ENCODE data around the gene RAP1GDS1. TPM values are rescaled to one million over a fixed set of nuclear protein-coding genes. Genes with fewer than 3 reads are reported as not detected.

Gene RAP1GDS1
- total and polyA plus RNA-seq, 2 of the 4 experiments (the other 2 are of a cell fraction), result 29.0 to 85.1 TPM

DNA sequence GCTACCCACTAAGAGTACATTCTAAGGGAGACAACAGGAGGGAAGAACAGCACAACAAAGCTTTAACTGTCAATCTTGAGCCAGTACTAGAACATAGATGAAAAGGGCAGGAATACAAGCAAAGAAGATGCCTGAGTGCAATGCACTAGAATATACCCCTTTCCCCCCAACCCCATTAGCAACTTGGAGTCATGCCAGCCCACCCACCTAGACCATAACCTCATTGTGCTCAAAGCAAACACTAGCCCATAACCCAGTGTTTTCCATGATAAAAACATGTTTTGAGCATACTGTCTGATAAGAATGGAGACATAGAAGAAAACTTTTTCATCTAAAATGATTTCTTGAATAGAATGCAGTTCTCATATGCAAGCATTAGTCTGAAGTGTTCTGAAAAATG lies 183.2 kb downstream of the RAP1GDS1 start:
- no peak overlapping the region for H2AK5ac ChIP-seq (ENCODE audit: low read depth, low read length)
- no peaks in the 10 kb centered on the region for H4K20me1 ChIP-seq (ENCODE audit: insufficient read depth, low read length)
- no peak overlapping the region for H2AFZ ChIP-seq (replicated peaks; ENCODE audit: low read length, poor library complexity)
- no peak overlapping the region for H3K23ac ChIP-seq (ENCODE audit: low read depth, low read length)
- no peak overlapping the region for H3K4me2 ChIP-seq (ENCODE audit: low read depth, low read length)
- H4K5ac ChIP-seq (ENCODE audit: low read depth, low read length), result no peak overlapping the region
- TF ChIP-seq RFX5 (IDR thresholded peaks at IDR 0.05; ENCODE audit: low read depth, low read length) (no peak), MXI1 (IDR thresholded peaks at IDR 0.05; ENCODE audit: borderline replicate concordance, low read depth, low read length) (no peak), SMC3 (IDR thresholded peaks at IDR 0.05; ENCODE audit: low read depth, low read length) (no peak), CHD1 (IDR thresholded peaks at IDR 0.05; ENCODE audit: low read depth, low read length) (no peak)
- TF ChIP-seq, protein P1, sequence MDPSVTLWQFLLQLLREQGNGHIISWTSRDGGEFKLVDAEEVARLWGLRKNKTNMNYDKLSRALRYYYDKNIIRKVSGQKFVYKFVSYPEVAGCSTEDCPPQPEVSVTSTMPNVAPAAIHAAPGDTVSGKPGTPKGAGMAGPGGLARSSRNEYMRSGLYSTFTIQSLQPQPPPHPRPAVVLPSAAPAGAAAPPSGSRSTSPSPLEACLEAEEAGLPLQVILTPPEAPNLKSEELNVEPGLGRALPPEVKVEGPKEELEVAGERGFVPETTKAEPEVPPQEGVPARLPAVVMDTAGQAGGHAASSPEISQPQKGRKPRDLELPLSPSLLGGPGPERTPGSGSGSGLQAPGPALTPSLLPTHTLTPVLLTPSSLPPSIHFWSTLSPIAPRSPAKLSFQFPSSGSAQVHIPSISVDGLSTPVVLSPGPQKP (IDR thresholded peaks at IDR 0.05; ENCODE audit: borderline replicate concordance, low read depth, low read length), result no peak
- H3K79me1 ChIP-seq (ENCODE audit: low read depth in 1 of 2, low read length in 2 of 2), result no peaks in the 10 kb centered on the region; a peak in 1 of 4 replicates
- no peak overlapping the region for H2BK20ac ChIP-seq (ENCODE audit: low read depth, low read length)
- H4K8ac ChIP-seq (ENCODE audit: low read depth in 2 of 2, low read length in 2 of 2), result no peak overlapping the region
- no peaks in the 10 kb centered on the region for H3K27me3 ChIP-seq (ENCODE audit: control insufficient read depth, insufficient read depth, low read length)
- dilution Hi-C loops (cut with HindIII; ENCODE audit: low sequenced_read_pairs, unreplicated experiment), result no loop called here
- no peak overlapping the region for H2BK120ac ChIP-seq (ENCODE audit: low read depth, low read length)
- H2AK9ac ChIP-seq (replicated peaks; ENCODE audit: low read depth, low read length, poor library complexity), result no peak overlapping the region
- H3K4me3 ChIP-seq (ENCODE audit: insufficient read depth, low read depth, low read length), result no peak overlapping the region
- peaks cover 12% of the 10 kb centered on the region for H3K36me3 ChIP-seq (ENCODE audit: control insufficient read depth, insufficient read depth, low read length)
- H3K56ac ChIP-seq (ENCODE audit: extremely low read depth, insufficient read depth, low read length), result no peak overlapping the region
- ChIA-PET POLR2A (ENCODE audit: unreplicated experiment) (no interaction called here), CTCF (no interaction called here)
- H3K18ac ChIP-seq (ENCODE audit: low read depth, low read length), result no peak overlapping the region
- H4K91ac ChIP-seq (ENCODE audit: insufficient read depth, low read depth, low read length), result no peak overlapping the region
- intact Hi-C loops (cut with micrococcal nuclease), result no loop called here
- H3K4me1 ChIP-seq (ENCODE audit: control insufficient read depth, insufficient read depth, low read length), result peaks cover 5% of the 10 kb centered on the region
- DNase-seq (no peak), ATAC-seq (ENCODE audit: low read depth) (no peak)
- no peak overlapping the region for H3K14ac ChIP-seq (replicated peaks; ENCODE audit: low read depth, low read length)
- no peak overlapping the region for H3K27ac ChIP-seq (ENCODE audit: insufficient read depth, low read length)
- H3K9me3 ChIP-seq (ENCODE audit: control insufficient read depth, insufficient read depth, low read length), result no peaks in the 10 kb centered on the region
- no peak overlapping the region for H3K4ac ChIP-seq (ENCODE audit: low read depth, low read length)
- H2BK15ac ChIP-seq (ENCODE audit: low read depth, low read length), result no peak overlapping the region
- H3K9me1 ChIP-seq (ENCODE audit: insufficient read depth, low read length), result peaks cover 6% of the 10 kb centered on the region; the same call in 1 of the 2 replicates
- in situ Hi-C loops (cut with MboI; ENCODE audit: low sequenced_read_pairs), result no loop called here
- BruUV-seq (replicated peaks), result no TSS peak
- no peak overlapping the region for H3K9ac ChIP-seq (ENCODE audit: low read depth, low read length)
- H2BK5ac ChIP-seq (ENCODE audit: low read depth, low read length, poor library complexity, severe bottlenecking), result no peak overlapping the region

Measured in IMR-90 (cell line).